ENCODE data around the gene LCLAT1.
"Not testable (repeated sequence)": the region's sequence is repeated elsewhere in the genome, so short reads cannot be mapped to it uniquely, and the experiment has no call there.

LCLAT1 gene

DNA sequence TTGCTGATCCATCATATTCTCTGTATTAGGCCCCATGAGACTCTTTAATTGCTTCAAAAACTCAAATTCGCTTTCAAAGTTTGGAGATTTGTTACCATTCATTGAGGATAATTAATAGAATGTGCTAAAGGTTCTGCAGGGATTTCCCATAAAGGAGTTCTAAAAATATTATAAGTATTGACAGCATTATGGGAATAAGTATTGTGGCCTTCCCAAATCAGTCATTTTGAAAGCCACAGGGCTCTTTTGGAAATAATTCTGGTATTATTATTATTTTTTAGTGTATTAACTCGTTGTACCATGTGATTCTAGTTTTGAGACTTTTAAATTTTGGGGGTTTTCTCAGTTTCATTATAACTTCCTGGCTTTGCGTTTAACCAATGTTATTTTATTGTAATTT, 37.1 kb downstream of the LCLAT1 start:
- Histone ChIP-seq H3K27me3 (ENCODE audit: control insufficient read depth, insufficient read depth, low read length) (no peaks in the 10 kb centered on the region), H3K4me1 (ENCODE audit: control insufficient read depth, insufficient read depth, low read length) (no peaks in the 10 kb centered on the region), H3K4me3 (ENCODE audit: low read depth, low read length) (no peak overlapping the region), H3K36me3 (ENCODE audit: control insufficient read depth, insufficient read depth, low read length) (no peaks in the 10 kb centered on the region), H3K9me3 (ENCODE audit: control insufficient read depth, insufficient read depth, low read length) (no peaks in the 10 kb centered on the region), H3K9ac (ENCODE audit: low read depth, low read length) (no peak overlapping the region)

DNA sequence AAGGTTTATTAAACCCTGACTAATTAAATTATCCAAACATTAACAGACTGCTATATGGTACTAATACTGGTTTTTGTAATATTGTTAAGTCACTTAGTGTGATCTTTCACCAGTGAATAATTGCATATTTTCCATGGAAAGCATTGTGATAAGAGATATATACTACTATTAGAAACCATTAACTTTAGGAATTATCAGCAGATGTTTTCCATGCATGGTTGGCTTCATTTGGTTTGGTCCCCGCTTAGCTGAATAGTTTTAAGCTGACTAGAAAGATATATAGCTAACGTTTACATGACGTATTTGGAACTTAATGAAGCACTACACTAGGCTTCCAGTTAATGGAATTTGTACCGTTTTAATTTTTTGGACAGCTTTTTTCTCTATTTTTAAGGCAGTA, 37.9 kb downstream of the LCLAT1 start:
- no peaks in the 10 kb centered on the region for H3K9me3 ChIP-seq (ENCODE audit: control insufficient read depth, insufficient read depth, low read length)
- no peaks in the 10 kb centered on the region for H3K36me3 ChIP-seq (ENCODE audit: control insufficient read depth, insufficient read depth, low read length)
- no peaks in the 10 kb centered on the region for H3K27me3 ChIP-seq (ENCODE audit: control insufficient read depth, insufficient read depth, low read length)
- no peak overlapping the region for H3K9ac ChIP-seq (ENCODE audit: low read depth, low read length)
- H3K4me3 ChIP-seq (ENCODE audit: low read depth, low read length), result no peak overlapping the region
- H3K4me1 ChIP-seq (ENCODE audit: control insufficient read depth, insufficient read depth, low read length), result no peaks in the 10 kb centered on the region

DNA sequence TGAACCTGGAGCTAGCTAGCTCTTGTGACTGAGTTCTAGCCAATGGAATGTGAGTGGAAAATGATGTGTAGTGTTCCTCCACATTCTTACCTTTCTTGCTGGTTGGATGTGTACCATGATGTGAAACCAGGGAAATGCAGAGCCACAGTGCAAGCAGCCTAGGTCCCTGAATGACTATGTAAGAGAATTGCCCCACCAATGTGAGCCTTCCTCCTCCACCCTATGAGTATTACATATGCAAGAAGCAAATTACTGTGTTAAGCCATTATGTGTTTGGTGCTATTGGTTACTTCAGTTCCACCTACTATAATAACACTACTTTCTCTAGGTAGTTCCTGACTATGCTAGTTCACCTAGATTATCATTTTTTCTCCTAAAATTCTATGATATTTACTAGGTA, 39.6 kb downstream of the LCLAT1 start:
- Histone ChIP-seq H3K4me1 (ENCODE audit: control insufficient read depth, insufficient read depth, low read length) (no peaks in the 10 kb centered on the region), H3K4me3 (ENCODE audit: low read depth, low read length) (no peak overlapping the region), H3K9me3 (ENCODE audit: control insufficient read depth, insufficient read depth, low read length) (no peaks in the 10 kb centered on the region), H3K9ac (ENCODE audit: low read depth, low read length) (no peak overlapping the region), H3K27me3 (ENCODE audit: control insufficient read depth, insufficient read depth, low read length) (no peaks in the 10 kb centered on the region), H3K36me3 (ENCODE audit: control insufficient read depth, insufficient read depth, low read length) (no peaks in the 10 kb centered on the region)

DNA sequence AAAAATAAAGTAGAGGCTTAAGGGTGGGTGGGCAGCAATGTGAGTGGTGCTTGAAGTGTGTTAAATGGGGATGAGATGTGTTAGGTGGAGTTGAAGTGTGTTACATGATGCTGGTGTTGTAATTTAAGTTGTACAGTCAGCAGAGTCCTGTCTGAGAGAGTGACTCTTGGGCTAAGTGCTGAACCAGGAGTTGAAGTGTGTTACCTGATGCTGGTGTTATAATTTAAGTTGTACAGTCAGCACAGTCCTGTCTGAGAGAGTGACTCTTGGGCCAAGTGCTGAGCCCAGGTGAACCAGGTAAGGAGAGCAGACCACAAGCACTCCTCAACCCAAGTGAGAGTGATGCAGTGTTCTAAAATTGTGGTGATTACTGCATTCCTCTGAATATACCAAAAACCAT, 40.6 kb downstream of the LCLAT1 start:
- H3K4me3 ChIP-seq (ENCODE audit: low read depth, low read length), result no peak overlapping the region
- no peaks in the 10 kb centered on the region for H3K27me3 ChIP-seq (ENCODE audit: control insufficient read depth, insufficient read depth, low read length)
- no peaks in the 10 kb centered on the region for H3K4me1 ChIP-seq (ENCODE audit: control insufficient read depth, insufficient read depth, low read length)
- H3K9me3 ChIP-seq (ENCODE audit: control insufficient read depth, insufficient read depth, low read length), result no peaks in the 10 kb centered on the region
- H3K36me3 ChIP-seq (ENCODE audit: control insufficient read depth, insufficient read depth, low read length), result no peaks in the 10 kb centered on the region
- H3K9ac ChIP-seq (ENCODE audit: low read depth, low read length), result no peak overlapping the region

DNA sequence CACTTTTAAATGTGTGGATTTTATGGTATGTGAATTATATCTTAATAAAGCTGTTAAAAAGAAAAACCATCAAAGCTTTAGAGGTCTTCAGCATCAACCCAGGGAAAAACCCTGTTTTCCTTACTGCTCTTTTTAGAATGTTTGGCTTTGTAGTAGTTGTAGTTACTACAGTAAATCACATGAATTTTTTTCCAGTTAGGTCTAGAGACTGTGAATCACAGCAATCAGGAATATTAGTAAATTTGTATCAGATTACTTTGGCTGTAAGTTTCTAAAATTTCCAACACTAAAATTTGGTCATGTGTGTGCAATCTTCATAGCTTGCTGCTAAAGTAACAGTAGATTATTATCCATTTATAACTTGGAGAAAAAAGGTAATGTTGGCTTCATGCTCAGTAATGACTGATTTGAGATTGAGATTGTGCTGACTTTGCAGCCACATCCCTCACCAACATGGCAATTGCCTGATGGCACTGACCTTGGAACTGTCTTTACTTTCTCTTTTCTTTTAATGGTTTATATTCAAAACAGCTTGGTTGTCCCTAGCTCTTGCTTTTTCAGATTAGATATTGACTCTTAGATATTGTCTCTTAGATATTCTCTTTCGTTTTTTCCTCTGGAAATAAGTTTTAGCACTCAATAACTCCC, 41.1 kb downstream of the LCLAT1 start:
- Histone ChIP-seq H3K9me3 (ENCODE audit: control insufficient read depth, insufficient read depth, low read length) (no peaks in the 10 kb centered on the region), H3K9ac (ENCODE audit: low read depth, low read length) (no peak overlapping the region), H3K36me3 (ENCODE audit: control insufficient read depth, insufficient read depth, low read length) (no peaks in the 10 kb centered on the region), H3K4me1 (ENCODE audit: control insufficient read depth, insufficient read depth, low read length) (no peaks in the 10 kb centered on the region), H3K27me3 (ENCODE audit: control insufficient read depth, insufficient read depth, low read length) (no peaks in the 10 kb centered on the region), H3K4me3 (ENCODE audit: low read depth, low read length) (no peak overlapping the region)

DNA sequence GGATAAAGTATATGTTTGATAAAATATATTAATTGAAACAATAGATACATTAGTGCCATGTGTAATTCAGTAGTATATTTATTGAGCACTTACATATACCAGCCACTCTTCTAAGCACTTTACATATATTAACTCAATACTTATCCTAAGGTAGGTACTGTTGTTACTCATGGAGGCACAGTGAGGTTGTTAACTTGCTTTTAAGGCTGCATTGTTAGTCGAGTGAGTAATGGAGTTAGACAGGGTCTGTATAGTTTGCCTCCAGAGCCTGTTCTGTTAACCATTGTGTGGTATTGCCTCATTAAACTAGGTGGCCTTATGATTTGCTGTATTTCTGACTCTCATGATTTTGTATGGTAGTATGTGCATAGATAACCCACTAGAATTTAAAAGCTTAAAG, 44.2 kb downstream of the LCLAT1 start:
- no peaks in the 10 kb centered on the region for H3K4me1 ChIP-seq (ENCODE audit: control insufficient read depth, insufficient read depth, low read length)
- H3K9ac ChIP-seq (ENCODE audit: low read depth, low read length), result no peak overlapping the region
- H3K36me3 ChIP-seq (ENCODE audit: control insufficient read depth, insufficient read depth, low read length), result no peaks in the 10 kb centered on the region
- H3K9me3 ChIP-seq (ENCODE audit: control insufficient read depth, insufficient read depth, low read length), result no peaks in the 10 kb centered on the region
- H3K27me3 ChIP-seq (ENCODE audit: control insufficient read depth, insufficient read depth, low read length), result no peaks in the 10 kb centered on the region
- no peak overlapping the region for H3K4me3 ChIP-seq (ENCODE audit: low read depth, low read length)

DNA sequence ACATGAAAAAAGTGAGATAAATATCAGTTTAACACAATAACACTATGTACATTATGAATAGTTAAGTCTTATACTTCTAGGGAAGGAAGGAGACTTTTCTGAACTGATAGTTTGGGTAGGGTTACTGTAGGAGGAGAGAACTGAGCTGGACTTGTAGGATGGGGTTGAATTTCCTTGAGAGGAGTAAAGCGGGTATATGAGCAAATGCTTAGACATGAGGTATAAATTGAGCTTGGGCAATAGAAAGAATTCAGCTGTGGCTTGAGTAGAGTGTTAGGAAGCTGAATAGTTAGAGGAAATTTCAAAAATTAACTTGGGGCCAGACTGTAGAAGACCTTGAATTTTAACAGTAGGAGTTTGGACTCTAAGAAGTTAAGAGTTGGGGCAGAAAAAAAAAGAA, 45.1 kb downstream of the LCLAT1 start:
- Histone ChIP-seq H3K9ac (ENCODE audit: low read depth, low read length) (no peak overlapping the region), H3K4me1 (ENCODE audit: control insufficient read depth, insufficient read depth, low read length) (no peaks in the 10 kb centered on the region), H3K9me3 (ENCODE audit: control insufficient read depth, insufficient read depth, low read length) (no peaks in the 10 kb centered on the region), H3K27me3 (ENCODE audit: control insufficient read depth, insufficient read depth, low read length) (no peaks in the 10 kb centered on the region), H3K4me3 (ENCODE audit: low read depth, low read length) (no peak overlapping the region), H3K36me3 (ENCODE audit: control insufficient read depth, insufficient read depth, low read length) (no peaks in the 10 kb centered on the region)

DNA sequence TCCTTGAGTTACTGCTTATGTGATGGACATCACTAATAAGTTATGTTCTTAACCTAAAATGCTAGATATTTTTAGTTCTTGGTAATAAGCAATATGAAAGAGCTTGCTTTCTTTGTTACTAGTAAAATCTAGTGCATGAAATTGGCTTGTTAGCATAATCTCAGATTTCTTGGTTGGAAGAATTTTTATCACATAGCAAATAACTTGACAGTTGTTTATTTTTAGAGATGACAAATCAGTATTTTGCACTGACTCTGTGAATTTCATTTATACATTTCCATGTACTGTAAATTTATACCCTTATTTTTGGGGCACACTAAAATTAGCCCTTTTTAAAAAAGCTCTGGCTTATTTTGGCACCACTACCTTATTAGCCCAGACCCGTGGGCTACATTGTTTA, 45.6 kb downstream of the LCLAT1 start:
- Histone ChIP-seq H3K9me3 (ENCODE audit: control insufficient read depth, insufficient read depth, low read length) (no peaks in the 10 kb centered on the region), H3K4me3 (ENCODE audit: low read depth, low read length) (no peak overlapping the region), H3K4me1 (ENCODE audit: control insufficient read depth, insufficient read depth, low read length) (no peaks in the 10 kb centered on the region), H3K27me3 (ENCODE audit: control insufficient read depth, insufficient read depth, low read length) (no peaks in the 10 kb centered on the region), H3K36me3 (ENCODE audit: control insufficient read depth, insufficient read depth, low read length) (no peaks in the 10 kb centered on the region), H3K9ac (ENCODE audit: low read depth, low read length) (no peak overlapping the region)

DNA sequence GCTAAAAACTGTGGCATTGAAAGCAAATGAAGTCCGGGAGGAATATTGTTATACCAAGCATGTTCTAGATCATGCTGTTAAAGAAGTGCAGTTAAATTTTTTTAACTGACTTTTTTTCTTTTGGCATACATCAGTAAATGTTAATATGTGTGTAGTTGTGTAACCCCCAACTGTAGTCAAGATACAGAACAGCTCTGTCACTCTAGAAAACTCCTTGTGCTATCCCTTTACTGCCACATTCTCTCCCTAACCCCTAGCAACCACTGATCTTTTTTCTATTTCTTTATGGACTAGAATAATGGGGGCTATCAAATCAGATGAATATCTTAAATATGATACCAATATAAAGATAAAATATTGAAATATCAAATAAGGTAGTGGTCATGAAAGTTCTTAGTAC, 46.4 kb downstream of the LCLAT1 start:
- Histone ChIP-seq H3K4me1 (ENCODE audit: control insufficient read depth, insufficient read depth, low read length) (no peaks in the 10 kb centered on the region), H3K9ac (ENCODE audit: low read depth, low read length) (no peak overlapping the region), H3K9me3 (ENCODE audit: control insufficient read depth, insufficient read depth, low read length) (no peaks in the 10 kb centered on the region), H3K4me3 (ENCODE audit: low read depth, low read length) (no peak overlapping the region), H3K36me3 (ENCODE audit: control insufficient read depth, insufficient read depth, low read length) (no peaks in the 10 kb centered on the region), H3K27me3 (ENCODE audit: control insufficient read depth, insufficient read depth, low read length) (no peaks in the 10 kb centered on the region)

DNA sequence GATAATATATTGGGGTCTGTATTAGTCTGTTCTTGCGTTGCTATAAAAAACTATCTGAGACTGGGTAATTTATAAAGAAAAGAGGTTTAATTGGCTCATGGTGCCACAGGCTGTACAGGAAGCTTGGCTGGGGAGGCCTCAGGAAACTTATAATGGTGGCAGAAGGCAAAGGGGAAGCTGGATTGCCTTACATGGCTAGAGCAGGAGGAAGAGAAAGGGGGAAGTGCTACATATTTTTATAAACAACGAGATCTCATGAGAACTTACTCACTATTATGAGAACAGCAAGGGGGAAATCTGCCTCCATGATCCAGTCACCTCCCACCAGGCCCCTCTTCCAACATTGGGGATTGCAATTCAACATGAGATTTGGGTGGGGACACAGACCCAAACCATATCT, 48.9 kb downstream of the LCLAT1 start:
- H3K4me1 ChIP-seq (ENCODE audit: control insufficient read depth, insufficient read depth, low read length); H3K36me3 ChIP-seq (ENCODE audit: control insufficient read depth, insufficient read depth, low read length); H3K9ac ChIP-seq (ENCODE audit: low read depth, low read length); H3K27me3 ChIP-seq (ENCODE audit: control insufficient read depth, insufficient read depth, low read length); H3K4me3 ChIP-seq (ENCODE audit: low read depth, low read length); H3K9me3 ChIP-seq (ENCODE audit: control insufficient read depth, insufficient read depth, low read length): not testable (repeated sequence)

DNA sequence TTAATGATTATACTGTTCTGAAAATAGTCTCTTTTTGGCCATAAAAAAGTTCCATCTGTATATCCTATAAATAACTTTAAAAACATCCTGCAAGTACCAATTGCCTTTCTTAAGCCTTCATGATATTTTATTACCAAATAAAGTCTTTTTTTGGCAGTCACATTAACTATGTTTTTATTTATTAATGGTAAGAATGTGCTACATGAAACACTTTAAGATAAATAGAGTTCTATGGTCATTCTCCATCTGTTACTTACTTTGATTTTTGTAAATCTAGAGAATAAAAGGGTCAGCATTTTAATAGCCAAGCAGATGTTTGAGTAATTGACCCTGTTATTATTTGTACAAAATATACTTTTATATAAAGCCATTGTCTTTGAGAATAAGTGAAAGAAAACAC, 52.6 kb downstream of the LCLAT1 start:
- Histone ChIP-seq H3K4me3 (ENCODE audit: low read depth, low read length) (no peak overlapping the region), H3K27me3 (ENCODE audit: control insufficient read depth, insufficient read depth, low read length) (no peaks in the 10 kb centered on the region), H3K9me3 (ENCODE audit: control insufficient read depth, insufficient read depth, low read length) (no peaks in the 10 kb centered on the region), H3K4me1 (ENCODE audit: control insufficient read depth, insufficient read depth, low read length) (no peaks in the 10 kb centered on the region), H3K9ac (ENCODE audit: low read depth, low read length) (no peak overlapping the region), H3K36me3 (ENCODE audit: control insufficient read depth, insufficient read depth, low read length) (no peaks in the 10 kb centered on the region)

DNA sequence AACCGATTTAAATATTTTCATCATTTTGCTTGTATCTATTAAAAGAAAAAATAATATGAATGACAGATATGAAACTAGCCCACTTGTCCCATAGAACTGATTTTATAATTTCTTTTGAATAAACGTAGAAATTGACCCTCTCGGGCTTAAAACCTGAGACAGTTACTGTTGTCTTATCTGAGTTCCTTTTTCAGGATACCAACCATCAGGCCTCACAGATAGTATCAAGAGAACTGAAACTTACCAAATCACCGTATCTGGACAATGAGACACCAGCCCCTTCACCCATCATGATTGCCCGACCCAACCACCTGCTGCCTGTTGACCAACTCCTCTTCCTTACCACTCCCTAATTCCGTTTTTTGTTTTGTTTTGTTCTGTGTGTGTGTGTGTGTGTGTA, 53.7 kb downstream of the LCLAT1 start:
- no peak overlapping the region for H3K4me3 ChIP-seq (ENCODE audit: low read depth, low read length)
- H3K9me3 ChIP-seq (ENCODE audit: control insufficient read depth, insufficient read depth, low read length), result no peaks in the 10 kb centered on the region
- H3K27me3 ChIP-seq (ENCODE audit: control insufficient read depth, insufficient read depth, low read length), result no peaks in the 10 kb centered on the region
- no peak overlapping the region for H3K9ac ChIP-seq (ENCODE audit: low read depth, low read length)
- H3K4me1 ChIP-seq (ENCODE audit: control insufficient read depth, insufficient read depth, low read length), result no peaks in the 10 kb centered on the region
- no peaks in the 10 kb centered on the region for H3K36me3 ChIP-seq (ENCODE audit: control insufficient read depth, insufficient read depth, low read length)

DNA sequence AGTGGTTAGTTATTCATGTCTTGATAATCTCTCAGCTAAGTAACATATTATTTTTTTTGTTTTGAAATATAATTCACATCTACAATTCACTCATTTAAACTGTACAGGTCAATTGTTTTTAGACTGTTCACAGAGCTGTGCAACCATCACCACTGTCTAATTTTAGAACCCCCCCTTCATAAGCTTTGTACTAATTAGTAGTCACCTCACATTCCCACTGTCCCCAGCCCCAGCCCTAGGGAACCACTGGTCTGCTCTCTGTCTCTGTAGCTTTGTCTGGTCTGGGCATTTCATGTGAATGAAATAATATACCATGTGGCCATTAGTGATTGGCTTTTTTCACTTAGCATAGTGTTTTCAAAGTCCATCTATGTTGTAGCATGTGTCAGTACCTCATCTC, 55.3 kb downstream of the LCLAT1 start:
- Histone ChIP-seq H3K36me3 (ENCODE audit: control insufficient read depth, insufficient read depth, low read length) (no peaks in the 10 kb centered on the region), H3K27me3 (ENCODE audit: control insufficient read depth, insufficient read depth, low read length) (no peaks in the 10 kb centered on the region), H3K4me1 (ENCODE audit: control insufficient read depth, insufficient read depth, low read length) (no peaks in the 10 kb centered on the region), H3K4me3 (ENCODE audit: low read depth, low read length) (no peak overlapping the region), H3K9me3 (ENCODE audit: control insufficient read depth, insufficient read depth, low read length) (no peaks in the 10 kb centered on the region), H3K9ac (ENCODE audit: low read depth, low read length) (no peak overlapping the region)
